Tibial nerve (tissue), 4 donors: Measurements from ENCODE around the gene ARPP21. TPM values are rescaled to one million over a fixed set of nuclear protein-coding genes. Genes with fewer than 3 reads are reported as not detected.

Source experiments
- DNase-seq, 2 donors: peaks; one replicate each; pipeline ENCODE4 v3.0.0-alpha.2; 2019; ENCODE audit warnings: low spot score in 2 of 2
- H3K27ac ChIP-seq, 4 donors: fragments of 200-600 bp; sonication (generic) in 3 of 4; one replicate each; pipeline ENCODE4 v1.5.1; 2017 to 2019; ENCODE audit warnings: mild to moderate bottlenecking in 1 of 4
- H3K27me3 ChIP-seq, 2 donors: fragments of 200-600 bp; sonication (generic) in 1 of 2; one replicate each; pipeline versions ENCODE4 v1.5.1 to v1.6.0; 2017 to 2019
- H3K36me3 ChIP-seq, 3 donors: fragments of 200-600 bp; sonication (generic); one replicate each; pipeline ENCODE4 v1.5.1; 2018 to 2019
- H3K4me1 ChIP-seq, 4 donors: fragments of 200-600 bp; sonication (generic) in 3 of 4; one replicate each; pipeline ENCODE4 v1.5.1; 2017 to 2019
- H3K4me3 ChIP-seq, 4 donors: fragments of 200-600 bp; sonication (generic) in 3 of 4; one replicate each; pipeline ENCODE4 v1.5.1; 2017 to 2019; ENCODE audit warnings: mild to moderate bottlenecking in 1 of 4, moderate library complexity in 1 of 4
- H3K9me3 ChIP-seq, 4 donors: fragments of 200-600 bp; sonication (generic) in 3 of 4; one replicate each; pipeline ENCODE4 v1.5.1; 2017 to 2019
- CTCF ChIP-seq, 5 experiments: fragments of 200-600 bp in 3 of 5; fragments of 450-650 bp in 2 of 5; sonication (generic) in 3 of 5; IDR thresholded peaks; one replicate each; pipeline ENCODE4 v1.5.1; 2016 to 2019; ENCODE audit warnings: antibody characterized with exemption in 5 of 5, mild to moderate bottlenecking in 3 of 5, moderate library complexity in 2 of 5
- EP300 ChIP-seq, 2 donors: sonication (generic); formaldehyde crosslinking; IDR thresholded peaks; one replicate each; pipeline ENCODE4 v1.6.1; 2017; ENCODE audit warnings: antibody characterized with exemption in 2 of 2, mild to moderate bottlenecking in 1 of 2
- POLR2A ChIP-seq, 2 donors: fragments of 450-650 bp; IDR thresholded peaks; one replicate each; pipeline ENCODE4 v1.6.1; 2017; ENCODE audit warnings: antibody characterized with exemption in 2 of 2, mild to moderate bottlenecking in 2 of 2, moderate library complexity in 2 of 2
- WGBS, 2 donors: methylation state at CpG; one replicate each; pipeline ENCODE4 v1.1.5; 2018; 5-methylcytosine and 5-hydroxymethylcytosine counted together
- total RNA-seq, 4 donors: library from RNA; depleted of rRNA; stranded (reverse); fragments of >200 nt; gene quantifications; one replicate each; pipeline ENCODE4 v1.1.0, GENCODE V29; 2016

The ARPP21 gene
- total RNA-seq, 4 donors from 2014 or later = not detected

- WGBS, 2 donors = 13 to 15% methylated on average over 13 to 14 of the region's 14 CpGs
- H3K36me3 ChIP-seq = no peaks in the 10 kb centered on the region
- H3K27me3 ChIP-seq = no peaks in the 10 kb centered on the region
- no peak overlapping the region for H3K27ac ChIP-seq
- TF ChIP-seq CTCF (IDR thresholded peaks at IDR 0.05) = no peak
- TF ChIP-seq EP300 (IDR thresholded peaks at IDR 0.05) = no peak
- TF ChIP-seq POLR2A (IDR thresholded peaks at IDR 0.05) = no peak
- peaks cover 0 to 11% (median 0%) of the 10 kb centered on the region in 4 donors for H3K4me1 ChIP-seq
- H3K9me3 ChIP-seq = no peaks in the 10 kb centered on the region
- peak in 1 of 2 donors; percentile 13 for DNase-seq
- no peak overlapping the region for H3K4me3 ChIP-seq
Observed at GRCh38 chr3:35664460-35664919, 25.2 kb downstream of the ARPP21 start.

GRCh38 chr3:35665390-35666055 is 26.2 kb downstream of the ARPP21 start:
- H3K27ac ChIP-seq = no peak overlapping the region
- DNase-seq = no peak
- H3K9me3 ChIP-seq = no peaks in the 10 kb centered on the region
- no peaks in the 10 kb centered on the region for H3K27me3 ChIP-seq
- TF ChIP-seq CTCF (IDR thresholded peaks at IDR 0.05) (no peak), EP300 (IDR thresholded peaks at IDR 0.05) (no peak), POLR2A (IDR thresholded peaks at IDR 0.05) (no peak)
- no peaks in the 10 kb centered on the region for H3K36me3 ChIP-seq
- peaks cover 0 to 11% (median 0%) of the 10 kb centered on the region in 4 donors for H3K4me1 ChIP-seq
- 64% methylated on average over 3 of the region's 3 CpGs for WGBS, 2 donors
- no peak overlapping the region for H3K4me3 ChIP-seq

GRCh38 chr3:35666888-35667287 is 27.6 kb downstream of the ARPP21 start:
- Histone ChIP-seq H3K36me3 (no peaks in the 10 kb centered on the region), H3K4me3 (no peak overlapping the region), H3K27me3 (no peaks in the 10 kb centered on the region), H3K4me1 (peaks cover 0 to 11% (median 0%) of the 10 kb centered on the region in 4 donors), H3K27ac (no peak overlapping the region), H3K9me3 (no peaks in the 10 kb centered on the region)
- DNase-seq = no peak
- 94 to 97% methylated on average over 1 of the region's 1 CpG for WGBS, 2 donors
- TF ChIP-seq CTCF (IDR thresholded peaks at IDR 0.05) (no peak), EP300 (IDR thresholded peaks at IDR 0.05) (no peak), POLR2A (IDR thresholded peaks at IDR 0.05) (no peak)

- Histone ChIP-seq H3K9me3 (no peaks in the 10 kb centered on the region), H3K27me3 (no peaks in the 10 kb centered on the region), H3K4me3 (no peak overlapping the region), H3K36me3 (no peaks in the 10 kb centered on the region), H3K27ac (no peak overlapping the region), H3K4me1 (no peaks in the 10 kb centered on the region)
- WGBS, 2 donors = 88 to 93% methylated on average over 9 of the region's 9 CpGs
- no peak for DNase-seq
- no peak for TF ChIP-seq EP300 (IDR thresholded peaks at IDR 0.05)
- TF ChIP-seq POLR2A (IDR thresholded peaks at IDR 0.05) = no peak
- TF ChIP-seq CTCF (IDR thresholded peaks at IDR 0.05) = no peak
Observed at GRCh38 chr3:35670408-35670965, 31.2 kb downstream of the ARPP21 start.

DNA sequence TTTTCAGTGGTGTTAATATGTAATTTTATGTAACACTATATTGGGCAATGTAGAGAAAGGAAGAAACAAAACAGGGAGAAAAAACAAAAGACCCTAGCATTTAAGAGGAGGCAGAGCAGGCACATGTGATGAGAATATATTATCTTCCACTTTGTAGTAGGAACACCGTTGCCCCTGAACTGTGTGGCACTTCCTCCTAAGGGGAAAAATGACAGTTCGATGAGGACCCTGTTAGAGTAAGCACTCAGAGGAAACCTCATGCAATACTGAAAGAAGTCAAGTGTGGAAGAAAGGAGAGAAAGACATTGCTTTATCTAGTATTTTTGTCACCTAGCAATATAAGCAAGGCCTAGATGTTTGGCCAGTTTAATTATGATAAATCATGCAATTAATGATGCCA is 32.2 kb downstream of the ARPP21 start:
- Histone ChIP-seq H3K4me1 (no peaks in the 10 kb centered on the region), H3K27ac (no peak overlapping the region), H3K36me3 (no peaks in the 10 kb centered on the region), H3K27me3 (no peaks in the 10 kb centered on the region), H3K4me3 (no peak overlapping the region), H3K9me3 (no peaks in the 10 kb centered on the region)
- no peak for TF ChIP-seq CTCF (IDR thresholded peaks at IDR 0.05)
- no peak for TF ChIP-seq EP300 (IDR thresholded peaks at IDR 0.05)
- TF ChIP-seq POLR2A (IDR thresholded peaks at IDR 0.05) = no peak
- WGBS, 2 donors = 68 to 69% methylated on average over 2 of the region's 2 CpGs
- no peak for DNase-seq
